NB4 (cell line): ENCODE results near the gene MCRS1.

ENCODE experiments used
- MYC ChIP-seq: IDR thresholded peaks from 2 replicates; pipeline ENCODE4 v1.6.1; 2011; ENCODE audit warnings: low read depth, low read length
- POLR2A ChIP-seq: IDR thresholded peaks from 2 replicates; pipeline ENCODE4 v1.6.1; 2011; ENCODE audit warnings: mild to moderate bottlenecking; ENCODE audit not compliant: insufficient read length; ENCODE audit errors: extremely low read depth
- TF ChIP-seq, protein P1 (sequence below): IDR thresholded peaks from one replicate; pipeline ENCODE4 v1.5.1; 2012; ENCODE audit warnings: low read depth, low read length
- TF ChIP-seq, protein P2 (sequence below): IDR thresholded peaks from 2 replicates; pipeline ENCODE4 v1.6.1; 2011; ENCODE audit warnings: low read depth, low read length

DNA sequence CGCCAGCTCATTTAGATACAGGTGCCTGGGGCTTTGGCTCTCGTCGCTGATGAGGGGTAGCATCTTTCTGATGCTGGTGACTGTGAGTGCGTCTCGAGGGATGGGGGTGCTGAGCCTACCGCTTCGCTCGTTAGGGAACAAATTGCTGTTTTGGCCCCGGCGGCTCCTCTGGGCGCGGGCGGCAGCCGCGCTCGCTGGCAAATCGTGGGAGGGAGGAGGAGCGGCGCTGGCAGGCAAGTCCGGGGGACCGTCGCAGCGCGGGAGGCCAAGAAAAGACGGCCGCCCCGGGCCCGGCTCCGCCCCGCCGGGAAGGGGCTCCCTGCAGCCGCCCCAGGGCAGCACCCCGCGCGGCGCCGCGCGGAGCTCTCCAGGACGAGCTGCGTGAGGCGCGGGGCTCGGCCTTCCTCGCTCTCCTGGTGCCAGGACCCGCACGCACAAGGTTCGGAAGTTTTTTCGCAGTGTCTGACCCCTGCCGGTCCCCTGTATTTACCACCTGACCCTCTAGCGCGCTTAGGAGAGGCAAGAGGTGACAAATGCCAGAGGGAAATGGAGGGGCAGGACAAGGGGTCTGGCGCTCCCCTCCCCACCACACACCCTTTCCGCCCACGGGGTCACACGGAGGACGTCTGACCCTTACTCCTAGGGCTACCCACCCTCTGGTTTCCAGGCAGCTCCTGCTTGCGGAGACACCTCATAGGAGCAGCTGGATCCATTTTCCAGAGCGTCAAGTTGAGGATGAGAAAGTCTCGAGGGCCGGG lies 30.0 kb downstream of the MCRS1 start:
- TF ChIP-seq, protein P1, sequence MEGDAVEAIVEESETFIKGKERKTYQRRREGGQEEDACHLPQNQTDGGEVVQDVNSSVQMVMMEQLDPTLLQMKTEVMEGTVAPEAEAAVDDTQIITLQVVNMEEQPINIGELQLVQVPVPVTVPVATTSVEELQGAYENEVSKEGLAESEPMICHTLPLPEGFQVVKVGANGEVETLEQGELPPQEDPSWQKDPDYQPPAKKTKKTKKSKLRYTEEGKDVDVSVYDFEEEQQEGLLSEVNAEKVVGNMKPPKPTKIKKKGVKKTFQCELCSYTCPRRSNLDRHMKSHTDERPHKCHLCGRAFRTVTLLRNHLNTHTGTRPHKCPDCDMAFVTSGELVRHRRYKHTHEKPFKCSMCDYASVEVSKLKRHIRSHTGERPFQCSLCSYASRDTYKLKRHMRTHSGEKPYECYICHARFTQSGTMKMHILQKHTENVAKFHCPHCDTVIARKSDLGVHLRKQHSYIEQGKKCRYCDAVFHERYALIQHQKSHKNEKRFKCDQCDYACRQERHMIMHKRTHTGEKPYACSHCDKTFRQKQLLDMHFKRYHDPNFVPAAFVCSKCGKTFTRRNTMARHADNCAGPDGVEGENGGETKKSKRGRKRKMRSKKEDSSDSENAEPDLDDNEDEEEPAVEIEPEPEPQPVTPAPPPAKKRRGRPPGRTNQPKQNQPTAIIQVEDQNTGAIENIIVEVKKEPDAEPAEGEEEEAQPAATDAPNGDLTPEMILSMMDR: no peak
- TF ChIP-seq POLR2A: no peak
- no peak for TF ChIP-seq MYC
- TF ChIP-seq, protein P2, sequence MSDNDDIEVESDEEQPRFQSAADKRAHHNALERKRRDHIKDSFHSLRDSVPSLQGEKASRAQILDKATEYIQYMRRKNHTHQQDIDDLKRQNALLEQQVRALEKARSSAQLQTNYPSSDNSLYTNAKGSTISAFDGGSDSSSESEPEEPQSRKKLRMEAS: no peak
